SK-N-SH (cell line): ENCODE results near the gene GHRHR. TPM values are rescaled to one million over a fixed set of nuclear protein-coding genes. Genes with fewer than 3 reads are reported as not detected.

Source experiments
- CTCF ChIA-PET: fragments of 300-600, 350-600 bp; formaldehyde crosslinking; extraction: SDS; loops from one replicate; lab custom pipeline; 2021; lab: Yijun Ruan, JAX
- POLR2A ChIA-PET: fragments of 350-600 bp; sonication (Branson Sonifier 250); formaldehyde crosslinking; extraction: SDS; loops from one replicate; lab custom pipeline; 2020; ENCODE audit warnings: antibody characterized with exemption, inconsistent platforms; lab: Yijun Ruan, JAX
- DNase-seq: peaks from one replicate; pipeline ENCODE4 v3.0.0; 2012
- H2AFZ ChIP-seq: fragments of 200-600 bp; sonication (generic); 2 replicates; pipeline ENCODE4 v1.8.1; 2016; ENCODE audit warnings: antibody characterized with exemption, mild to moderate bottlenecking, low read depth
- H3F3A ChIP-seq: fragments of 200-600 bp; sonication (generic); replicated peaks from 2 replicates; pipeline ENCODE3; 2016; ENCODE audit warnings: antibody characterized with exemption, mild to moderate bottlenecking; ENCODE audit not compliant: insufficient read depth
- H3K27ac ChIP-seq, 2 experiments: fragments of 200-500 bp in 1 of 2; fragments of 200-600 bp in 1 of 2; sonication (Bioruptor generic) in 1 of 2; sonication (generic), shearing (Covaris generic) in 1 of 2; 2 replicates each; pipeline versions ENCODE4 v1.5.1 to v1.6.1; 2014 to 2016; ENCODE audit warnings: low read depth in 2 of 2, inconsistent platforms in 1 of 2, low read length in 1 of 2, mild to moderate bottlenecking in 1 of 2, mixed read lengths in 1 of 2
- H3K27me3 ChIP-seq: fragments of 200-600 bp; sonication (generic), shearing (Covaris generic); 2 replicates; pipeline ENCODE4 v1.6.1; 2016; ENCODE audit warnings: mixed run types; ENCODE audit not compliant: insufficient read depth
- H3K36me3 ChIP-seq, 2 experiments: fragments of 200-500 bp in 1 of 2; fragments of 200-600 bp in 1 of 2; sonication (Bioruptor generic) in 1 of 2; sonication (generic) in 1 of 2; replicated peaks in 1 of 2; 2 replicates each; pipeline versions ENCODE3 to v1.5.1; 2014 to 2016; ENCODE audit warnings: low read length in 1 of 2, mild to moderate bottlenecking in 1 of 2; ENCODE audit not compliant: insufficient read depth in 2 of 2, control insufficient read depth in 1 of 2
- H3K4me1 ChIP-seq, 2 experiments: fragments of 200-500 bp in 1 of 2; fragments of 200-600 bp in 1 of 2; sonication (Bioruptor generic) in 1 of 2; sonication (generic), shearing (Covaris generic) in 1 of 2; 2 replicates each; pipeline versions ENCODE4 v1.5.1 to v1.6.1; 2014 to 2016; ENCODE audit warnings: low read depth in 1 of 2, low read length in 1 of 2, mixed run types in 1 of 2; ENCODE audit not compliant: insufficient read depth in 2 of 2, control insufficient read depth in 1 of 2
- H3K4me2 ChIP-seq: fragments of 200-600 bp; sonication (generic), shearing (Covaris generic); 2 replicates; pipeline ENCODE4 v1.6.1; 2017; ENCODE audit warnings: mixed run types
- H3K4me3 ChIP-seq, 2 experiments: fragments of 200-500 bp in 1 of 2; fragments of 200-600 bp in 1 of 2; sonication (Bioruptor generic) in 1 of 2; sonication (generic), shearing (Covaris generic) in 1 of 2; 2 replicates each; pipeline versions ENCODE4 v1.5.1 to v1.8.1; 2014 to 2016; ENCODE audit warnings: low read depth in 2 of 2, inconsistent platforms in 1 of 2, low read length in 1 of 2, mild to moderate bottlenecking in 1 of 2, mixed read lengths in 1 of 2, moderate library complexity in 1 of 2
- H3K79me2 ChIP-seq: fragments of 200-600 bp; sonication (generic); 2 replicates; pipeline ENCODE4 v1.8.1; 2017; ENCODE audit warnings: mild to moderate bottlenecking; ENCODE audit not compliant: insufficient read depth
- H3K9ac ChIP-seq: fragments of 200-600 bp; sonication (generic); 2 replicates; pipeline ENCODE4 v1.6.1; 2017; ENCODE audit warnings: mixed run types
- H3K9me2 ChIP-seq: fragments of 200-600 bp; sonication (generic); 2 replicates; pipeline ENCODE4 v1.6.1; 2017; ENCODE audit warnings: mixed run types
- H3K9me3 ChIP-seq: fragments of 200-600 bp; sonication (generic); 2 replicates; pipeline ENCODE4 v1.6.1; 2017; ENCODE audit warnings: mixed run types, mild to moderate bottlenecking, moderate library complexity
- H4K20me1 ChIP-seq: fragments of 200-600 bp; sonication (generic); 2 replicates; pipeline ENCODE4 v1.6.1; 2017; ENCODE audit warnings: mild to moderate bottlenecking, mixed run types; ENCODE audit not compliant: insufficient read depth
- FOSL2 ChIP-seq: IDR thresholded peaks from 2 replicates; pipeline ENCODE4 v1.4.0; 2012; ENCODE audit warnings: low read depth, mild to moderate bottlenecking, moderate library complexity, borderline replicate concordance
- FOXJ3 ChIP-seq: sonication (generic); formaldehyde crosslinking; IDR thresholded peaks from 2 replicates; pipeline ENCODE4 v1.5.1; 2020; ENCODE audit warnings: mild to moderate bottlenecking, missing genetic modification reagents
- JUND ChIP-seq: IDR thresholded peaks from 2 replicates; pipeline ENCODE4 v1.4.0; 2012
- MEF2A ChIP-seq: IDR thresholded peaks from 2 replicates; pipeline ENCODE4 v1.4.0; 2012; ENCODE audit warnings: low read depth, borderline replicate concordance
- MXI1 ChIP-seq: IDR thresholded peaks from 2 replicates; pipeline ENCODE4 v1.6.1; 2012; ENCODE audit warnings: mild to moderate bottlenecking, low read depth, low read length, improper control_type of control experiment
- NFIC ChIP-seq: IDR thresholded peaks from 2 replicates; pipeline ENCODE4 v1.4.0; 2012; ENCODE audit warnings: borderline replicate concordance
- NRF1 ChIP-seq: IDR thresholded peaks from 2 replicates; pipeline ENCODE4 v1.6.1; 2012; ENCODE audit warnings: low read depth, mild to moderate bottlenecking, low read length
- POLR2AphosphoS5 ChIP-seq: IDR thresholded peaks from 2 replicates; pipeline ENCODE4 v1.6.1; 2012; ENCODE audit warnings: low read depth, low read length
- RCOR1 ChIP-seq: fragments of 150-350 bp; IDR thresholded peaks from 2 replicates; pipeline ENCODE4 v1.6.1; 2017; ENCODE audit warnings: antibody characterized with exemption, low read length
- RFX5 ChIP-seq: IDR thresholded peaks from 2 replicates; pipeline ENCODE4 v1.6.1; 2012; ENCODE audit warnings: mild to moderate bottlenecking, improper control_type of control experiment, low read length
- SIN3A ChIP-seq: IDR thresholded peaks from 2 replicates; pipeline ENCODE4 v1.6.1; 2012; ENCODE audit warnings: low read depth, mild to moderate bottlenecking, low read length, moderate library complexity, borderline replicate concordance
- SMC3 ChIP-seq: IDR thresholded peaks from 2 replicates; pipeline ENCODE4 v1.6.1; 2012; ENCODE audit warnings: low read depth, low read length, improper control_type of control experiment
- TAF1 ChIP-seq: IDR thresholded peaks from 2 replicates; pipeline ENCODE4 v1.6.1; 2012; ENCODE audit warnings: low read depth, mild to moderate bottlenecking, low read length, moderate library complexity, borderline replicate concordance
- WGBS: methylation state at CpG from one replicate; pipeline ENCODE4 v1.1.6; 2017; ENCODE audit warnings: low lambda C conversion rate; 5-methylcytosine and 5-hydroxymethylcytosine counted together
- polyA plus RNA-seq, 3 experiments: library from polyadenylated mRNA; depleted of rRNA; stranded (reverse); fragments of >200 nt; gene quantifications; 2 replicates each; pipeline ENCODE4 v1.2.3, GENCODE V29; 2012
- TF ChIP-seq, protein P1 (sequence below): IDR thresholded peaks from 2 replicates; pipeline ENCODE4 v1.4.0; 2012; ENCODE audit warnings: low read depth, borderline replicate concordance
- TF ChIP-seq, protein P2 (sequence below): IDR thresholded peaks from 2 replicates; pipeline ENCODE4; 2012
- TF ChIP-seq, protein P3 (sequence below): IDR thresholded peaks from 2 replicates; pipeline ENCODE4 v1.6.1; 2012; ENCODE audit warnings: mild to moderate bottlenecking, low read depth, low read length, moderate library complexity
- TF ChIP-seq, protein P4 (sequence below): IDR thresholded peaks from 2 replicates; pipeline ENCODE4 v1.4.0; 2012; ENCODE audit warnings: low read depth

The GHRHR gene
- polyA plus RNA-seq, 1 of the 3 experiments (the other 2 are of a cell fraction), result not detected

DNA sequence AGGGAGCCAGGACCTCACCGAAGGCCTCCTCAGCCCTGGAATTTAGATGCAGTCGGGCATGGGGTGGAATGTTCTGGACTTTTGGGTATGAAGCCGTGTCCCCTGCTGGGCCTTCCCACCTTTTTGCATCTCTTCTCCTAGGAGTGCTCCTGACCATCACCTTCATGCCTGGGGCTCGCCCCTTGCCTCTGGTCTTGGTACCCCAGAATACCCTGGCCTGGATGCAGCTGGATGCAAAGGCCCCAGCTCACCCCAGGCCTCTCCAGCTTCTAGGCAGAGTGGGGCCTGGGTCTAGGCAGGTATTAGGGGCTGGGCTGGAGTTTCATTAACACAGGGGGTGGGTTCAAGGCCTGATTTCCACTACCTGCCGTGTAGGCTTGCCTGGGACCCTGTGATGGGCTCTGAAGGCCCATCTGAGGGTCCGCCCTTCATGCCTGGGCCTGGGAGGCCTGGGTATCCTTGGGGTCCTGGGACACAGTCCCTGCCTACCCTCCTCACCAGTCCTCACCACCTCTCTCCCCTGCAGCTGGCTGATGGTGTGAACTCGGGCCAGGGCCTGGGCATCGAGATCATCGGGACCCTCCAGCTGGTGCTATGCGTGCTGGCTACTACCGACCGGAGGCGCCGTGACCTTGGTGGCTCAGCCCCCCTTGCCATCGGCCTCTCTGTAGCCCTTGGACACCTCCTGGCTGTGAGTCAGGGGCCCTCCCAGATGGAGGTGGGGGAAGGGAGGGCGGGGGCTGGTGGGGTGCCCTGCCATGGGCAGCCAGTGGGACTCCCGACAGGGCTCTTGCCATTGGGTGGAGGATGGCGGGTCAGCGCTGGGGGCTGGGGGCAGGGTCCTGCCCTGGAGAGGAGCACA, 42.0 kb upstream of the GHRHR start:
- H3K9me2 ChIP-seq, result no peaks in the 10 kb centered on the region
- peak; percentile 31 for DNase-seq
- no peaks in the 10 kb centered on the region for H3K79me2 ChIP-seq
- peaks cover 20 to 35% of the 10 kb centered on the region in 2 experiments; a peak in 3 of 4 replicates for H3K4me1 ChIP-seq
- WGBS, result 95% methylated on average over 19 of the region's 19 CpGs
- peak overlapping the region in 1 of 2 experiments; percentile 48; a peak in 2 of 4 replicates for H3K27ac ChIP-seq
- H3K27me3 ChIP-seq, result no peaks in the 10 kb centered on the region
- no peaks in the 10 kb centered on the region for H3K9me3 ChIP-seq
- POLR2A ChIA-PET, result no interaction called here
- peak overlapping the region; percentile 55 for H2AFZ ChIP-seq
- TF ChIP-seq FOXJ3 (CRISPR knock-in tag), result no peak
- TF ChIP-seq, protein P1, sequence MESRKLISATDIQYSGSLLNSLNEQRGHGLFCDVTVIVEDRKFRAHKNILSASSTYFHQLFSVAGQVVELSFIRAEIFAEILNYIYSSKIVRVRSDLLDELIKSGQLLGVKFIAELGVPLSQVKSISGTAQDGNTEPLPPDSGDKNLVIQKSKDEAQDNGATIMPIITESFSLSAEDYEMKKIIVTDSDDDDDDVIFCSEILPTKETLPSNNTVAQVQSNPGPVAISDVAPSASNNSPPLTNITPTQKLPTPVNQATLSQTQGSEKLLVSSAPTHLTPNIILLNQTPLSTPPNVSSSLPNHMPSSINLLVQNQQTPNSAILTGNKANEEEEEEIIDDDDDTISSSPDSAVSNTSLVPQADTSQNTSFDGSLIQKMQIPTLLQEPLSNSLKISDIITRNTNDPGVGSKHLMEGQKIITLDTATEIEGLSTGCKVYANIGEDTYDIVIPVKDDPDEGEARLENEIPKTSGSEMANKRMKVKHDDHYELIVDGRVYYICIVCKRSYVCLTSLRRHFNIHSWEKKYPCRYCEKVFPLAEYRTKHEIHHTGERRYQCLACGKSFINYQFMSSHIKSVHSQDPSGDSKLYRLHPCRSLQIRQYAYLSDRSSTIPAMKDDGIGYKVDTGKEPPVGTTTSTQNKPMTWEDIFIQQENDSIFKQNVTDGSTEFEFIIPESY, result no peak
- TF ChIP-seq, protein P2, sequence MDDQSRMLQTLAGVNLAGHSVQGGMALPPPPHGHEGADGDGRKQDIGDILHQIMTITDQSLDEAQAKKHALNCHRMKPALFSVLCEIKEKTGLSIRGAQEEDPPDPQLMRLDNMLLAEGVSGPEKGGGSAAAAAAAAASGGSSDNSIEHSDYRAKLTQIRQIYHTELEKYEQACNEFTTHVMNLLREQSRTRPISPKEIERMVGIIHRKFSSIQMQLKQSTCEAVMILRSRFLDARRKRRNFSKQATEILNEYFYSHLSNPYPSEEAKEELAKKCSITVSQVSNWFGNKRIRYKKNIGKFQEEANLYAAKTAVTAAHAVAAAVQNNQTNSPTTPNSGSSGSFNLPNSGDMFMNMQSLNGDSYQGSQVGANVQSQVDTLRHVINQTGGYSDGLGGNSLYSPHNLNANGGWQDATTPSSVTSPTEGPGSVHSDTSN, result no peak
- TF ChIP-seq MXI1, result no peak
- no peak for TF ChIP-seq JUND
- TF ChIP-seq POLR2AphosphoS5, result no peak
- no peak for TF ChIP-seq SIN3A
- TF ChIP-seq MEF2A, result no peak
- TF ChIP-seq, all 33 proteins: peak for 0
- H4K20me1 ChIP-seq, result no peaks in the 10 kb centered on the region
- peak overlapping the region; percentile 20 for H3K4me2 ChIP-seq
- peaks cover 11% of the 10 kb centered on the region for H3F3A ChIP-seq
- H3K36me3 ChIP-seq, result no peaks in the 10 kb centered on the region
- H3K4me3 ChIP-seq, result no peak overlapping the region
- CTCF ChIA-PET, result interaction anchor here (0.8 to 4.2 kb wide), 3 partner anchors 12 to 239 kb away, joined by 3 to 34 read pairs (median 4); partner anchors contain the start of gene CRHR2
- H3K9ac ChIP-seq, result peak overlapping the region; percentile 24

DNA sequence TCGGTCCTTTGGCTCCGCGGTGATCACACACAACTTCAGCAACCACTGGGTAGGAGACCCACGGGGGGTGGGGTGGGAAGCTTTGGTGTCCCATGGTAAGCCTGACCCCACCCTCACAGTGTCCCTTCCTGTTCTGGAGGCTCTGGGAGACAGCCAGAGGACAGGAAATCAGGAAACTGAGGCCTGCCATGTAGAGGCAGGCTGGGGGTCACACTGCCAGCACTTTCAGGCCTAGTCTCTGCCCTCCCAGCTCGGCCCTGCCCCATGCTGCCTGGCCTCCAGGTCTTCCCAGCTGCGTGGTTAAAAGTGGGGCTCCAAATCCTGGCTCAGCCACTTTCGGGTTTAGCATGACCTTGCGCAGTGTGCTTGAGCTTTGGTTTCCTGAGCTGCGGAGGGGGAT, 41.2 kb upstream of the GHRHR start:
- no peaks in the 10 kb centered on the region for H3K9me3 ChIP-seq
- 90% methylated on average over 8 of the region's 9 CpGs for WGBS
- no peaks in the 10 kb centered on the region for H4K20me1 ChIP-seq
- CTCF ChIA-PET, result interaction anchor here (0.8 to 4.2 kb wide), 5 partner anchors 10 to 240 kb away, joined by 3 to 34 read pairs (median 4); partner anchors contain the start of gene CRHR2
- peaks cover 20 to 35% of the 10 kb centered on the region in 2 experiments; a peak in 3 of 4 replicates for H3K4me1 ChIP-seq
- peak; percentile 12 for DNase-seq
- peaks cover 11% of the 10 kb centered on the region for H3F3A ChIP-seq
- H3K9me2 ChIP-seq, result no peaks in the 10 kb centered on the region
- POLR2A ChIA-PET, result interaction anchor here (0.6 kb wide), 1 partner anchor 9 kb away, joined by 4 read pairs; no protein-coding TSS in a partner anchor
- no peaks in the 10 kb centered on the region for H3K36me3 ChIP-seq
- no peak overlapping the region for H3K27ac ChIP-seq
- no peak overlapping the region for H3K9ac ChIP-seq
- no peaks in the 10 kb centered on the region for H3K79me2 ChIP-seq
- no peak overlapping the region for H3K4me3 ChIP-seq
- no peak overlapping the region for H3K4me2 ChIP-seq
- TF ChIP-seq, protein P3, sequence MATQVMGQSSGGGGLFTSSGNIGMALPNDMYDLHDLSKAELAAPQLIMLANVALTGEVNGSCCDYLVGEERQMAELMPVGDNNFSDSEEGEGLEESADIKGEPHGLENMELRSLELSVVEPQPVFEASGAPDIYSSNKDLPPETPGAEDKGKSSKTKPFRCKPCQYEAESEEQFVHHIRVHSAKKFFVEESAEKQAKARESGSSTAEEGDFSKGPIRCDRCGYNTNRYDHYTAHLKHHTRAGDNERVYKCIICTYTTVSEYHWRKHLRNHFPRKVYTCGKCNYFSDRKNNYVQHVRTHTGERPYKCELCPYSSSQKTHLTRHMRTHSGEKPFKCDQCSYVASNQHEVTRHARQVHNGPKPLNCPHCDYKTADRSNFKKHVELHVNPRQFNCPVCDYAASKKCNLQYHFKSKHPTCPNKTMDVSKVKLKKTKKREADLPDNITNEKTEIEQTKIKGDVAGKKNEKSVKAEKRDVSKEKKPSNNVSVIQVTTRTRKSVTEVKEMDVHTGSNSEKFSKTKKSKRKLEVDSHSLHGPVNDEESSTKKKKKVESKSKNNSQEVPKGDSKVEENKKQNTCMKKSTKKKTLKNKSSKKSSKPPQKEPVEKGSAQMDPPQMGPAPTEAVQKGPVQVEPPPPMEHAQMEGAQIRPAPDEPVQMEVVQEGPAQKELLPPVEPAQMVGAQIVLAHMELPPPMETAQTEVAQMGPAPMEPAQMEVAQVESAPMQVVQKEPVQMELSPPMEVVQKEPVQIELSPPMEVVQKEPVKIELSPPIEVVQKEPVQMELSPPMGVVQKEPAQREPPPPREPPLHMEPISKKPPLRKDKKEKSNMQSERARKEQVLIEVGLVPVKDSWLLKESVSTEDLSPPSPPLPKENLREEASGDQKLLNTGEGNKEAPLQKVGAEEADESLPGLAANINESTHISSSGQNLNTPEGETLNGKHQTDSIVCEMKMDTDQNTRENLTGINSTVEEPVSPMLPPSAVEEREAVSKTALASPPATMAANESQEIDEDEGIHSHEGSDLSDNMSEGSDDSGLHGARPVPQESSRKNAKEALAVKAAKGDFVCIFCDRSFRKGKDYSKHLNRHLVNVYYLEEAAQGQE, result no peak
- TF ChIP-seq FOSL2 (no peak), TAF1 (no peak), RFX5 (no peak), POLR2AphosphoS5 (no peak), SMC3 (no peak), NFIC (no peak), SIN3A (no peak), RCOR1 (no peak), NRF1 (no peak)
- TF ChIP-seq, protein P4, sequence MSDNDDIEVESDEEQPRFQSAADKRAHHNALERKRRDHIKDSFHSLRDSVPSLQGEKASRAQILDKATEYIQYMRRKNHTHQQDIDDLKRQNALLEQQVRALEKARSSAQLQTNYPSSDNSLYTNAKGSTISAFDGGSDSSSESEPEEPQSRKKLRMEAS, result no peak
- H2AFZ ChIP-seq, result no peak overlapping the region
- H3K27me3 ChIP-seq, result no peaks in the 10 kb centered on the region
